ENCODE data around the gene ITM2B. TPM values are rescaled to one million over a fixed set of nuclear protein-coding genes. Genes with fewer than 3 reads are reported as not detected.
A peak's percentile ranks its signal among the peaks of the same experiment; 100 is the strongest.

Gene ITM2B
- polyA plus RNA-seq, 10 donors = 351 to 439 (median 382) TPM

GRCh38 chr13:48255090-48255489 lies 22.1 kb downstream of the ITM2B start:
- DNase-seq = no peak

- DNase-seq = no peak
Measured at GRCh38 chr13:48255954-48256353, 22.9 kb downstream of the ITM2B start.

- no peak for DNase-seq
Measured at GRCh38 chr13:48258002-48258401, 25.0 kb downstream of the ITM2B start.

- DNase-seq = no peak
Measured at GRCh38 chr13:48258430-48258829, 25.4 kb downstream of the ITM2B start.

GRCh38 chr13:48260970-48261369 lies 28.0 kb downstream of the ITM2B start:
- DNase-seq = no peak

- no peak for DNase-seq
Measured at GRCh38 chr13:48263196-48263595, 30.2 kb downstream of the ITM2B start.

- DNase-seq = no peak
Measured at GRCh38 chr13:48264058-48264457, 31.1 kb downstream of the ITM2B start.

- no peak for DNase-seq
Measured at GRCh38 chr13:48265217-48265815, 32.3 kb downstream of the ITM2B start.

- DNase-seq = no peak
Measured at GRCh38 chr13:48266150-48266549, 33.1 kb downstream of the ITM2B start.

- DNase-seq = no peak
Measured at GRCh38 chr13:48266701-48267639, 34.0 kb downstream of the ITM2B start.

- no peak for DNase-seq
Measured at GRCh38 chr13:48268019-48268418, 35.0 kb downstream of the ITM2B start.

GRCh38 chr13:48273346-48273745 lies 40.3 kb downstream of the ITM2B start:
- no peak for DNase-seq

- no peak for DNase-seq
Measured at GRCh38 chr13:48275507-48275906, 42.5 kb downstream of the ITM2B start.

GRCh38 chr13:48278806-48279205 lies 45.8 kb downstream of the ITM2B start:
- DNase-seq = no peak

- DNase-seq = no peak
Measured at GRCh38 chr13:48281556-48281955, 48.5 kb downstream of the ITM2B start.

- no peak for DNase-seq
Measured at GRCh38 chr13:48291730-48292129, 58.7 kb downstream of the ITM2B start.

- no peak for DNase-seq
Measured at GRCh38 chr13:48292650-48293049, 59.6 kb downstream of the ITM2B start.

- DNase-seq = no peak
Measured at GRCh38 chr13:48294653-48295052, 61.6 kb downstream of the ITM2B start.

GRCh38 chr13:48295271-48295670 lies 62.3 kb downstream of the ITM2B start:
- DNase-seq = no peak

- DNase-seq = no peak
Measured at GRCh38 chr13:48296528-48296927, 63.5 kb downstream of the ITM2B start.

GRCh38 chr13:48297131-48297786 lies 64.3 kb downstream of the ITM2B start:
- no peak for DNase-seq

- no peak for DNase-seq
Measured at GRCh38 chr13:48299591-48299990, 66.6 kb downstream of the ITM2B start.

- peak in 1 of 3 donors; percentile 71 for DNase-seq
Measured at GRCh38 chr13:48302871-48303358, 69.9 kb downstream of the ITM2B start.
